ENCODE measurements around the gene KLHL21.

GRCh38 chr1:6593810-6594209 is 8.9 kb downstream of the KLHL21 start:
- TF ChIP-seq GATA2 (IDR thresholded peaks at IDR 0.05; ENCODE audit: low read depth, low read length) = no peak
- TF ChIP-seq GATA3 (IDR thresholded peaks at IDR 0.05; ENCODE audit: low read depth, low read length) = no peak
